Skeletal muscle cell (primary cell): ENCODE measurements around the gene NSG1.

Experiments used
- DNase-seq: peaks from one replicate; pipeline ENCODE4 v3.0.0-alpha.2; 2010; ENCODE audit warnings: low read depth
- H3K4me3 ChIP-seq: 2 replicates; pipeline ENCODE4 v1.5.1; 2011; ENCODE audit warnings: low read depth, mild to moderate bottlenecking, control low read depth, low read length, moderate library complexity

The NSG1 gene

GRCh38 chr4:4426511-4427120, 39.7 kb downstream of the NSG1 start:
- H3K4me3 ChIP-seq: no peak overlapping the region
- no peak for DNase-seq

DNA sequence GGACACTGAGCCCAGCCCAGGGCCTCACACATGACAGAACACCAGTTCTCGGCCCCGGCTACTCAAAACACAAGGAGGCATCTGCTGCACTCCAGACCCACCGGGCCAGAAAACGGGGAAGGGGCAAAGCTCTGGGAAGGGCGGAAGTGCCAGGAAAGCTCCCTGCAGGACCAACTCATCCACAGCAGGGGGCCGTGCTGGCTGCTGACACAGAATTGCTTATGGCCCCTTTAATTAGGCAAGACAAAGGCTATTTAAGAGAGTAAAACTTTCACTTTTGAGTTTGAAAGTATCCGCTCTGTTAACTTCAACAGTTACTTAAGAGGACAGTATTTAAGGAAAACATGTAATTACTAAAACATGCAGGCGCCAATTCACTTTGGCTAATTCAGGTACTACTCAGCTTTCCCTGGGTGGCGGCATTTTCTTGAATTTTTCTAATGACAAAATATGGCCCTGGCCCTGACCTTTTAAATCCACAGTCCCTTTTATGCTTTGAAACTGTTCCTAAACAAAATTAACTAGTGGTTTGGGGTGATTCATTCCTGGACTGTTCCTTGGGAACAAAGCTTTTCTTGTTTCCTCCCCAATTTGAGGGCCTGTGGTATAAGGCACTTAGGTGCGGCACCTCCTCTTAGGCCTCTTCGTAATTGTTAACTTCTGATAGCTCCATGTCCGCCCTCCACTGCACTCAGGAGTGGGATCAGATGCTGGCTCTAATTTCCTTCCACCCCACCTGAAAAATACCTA, 40.4 kb downstream of the NSG1 start:
- no peak for DNase-seq
- no peak overlapping the region for H3K4me3 ChIP-seq

DNA sequence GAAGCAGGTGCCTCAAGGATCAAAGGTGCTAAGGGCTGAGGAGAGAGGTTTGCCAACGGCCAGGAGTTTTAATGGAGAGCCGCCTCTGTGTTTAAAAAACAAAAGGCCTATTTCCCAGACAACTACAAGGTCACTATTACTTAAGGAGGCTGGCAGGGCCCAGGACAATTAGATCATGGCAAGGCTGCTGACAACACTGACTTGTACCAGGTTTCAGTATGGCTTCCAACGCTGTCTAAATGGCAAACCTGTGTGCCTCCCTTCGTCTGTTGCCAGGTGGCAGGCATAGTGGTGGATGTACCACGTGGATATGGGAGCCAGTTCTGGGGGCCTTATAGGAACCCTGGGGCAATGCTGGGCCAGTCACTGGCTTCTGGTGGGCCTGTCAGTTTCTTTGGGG, 41.0 kb downstream of the NSG1 start:
- DNase-seq: no peak
- no peak overlapping the region for H3K4me3 ChIP-seq

DNA sequence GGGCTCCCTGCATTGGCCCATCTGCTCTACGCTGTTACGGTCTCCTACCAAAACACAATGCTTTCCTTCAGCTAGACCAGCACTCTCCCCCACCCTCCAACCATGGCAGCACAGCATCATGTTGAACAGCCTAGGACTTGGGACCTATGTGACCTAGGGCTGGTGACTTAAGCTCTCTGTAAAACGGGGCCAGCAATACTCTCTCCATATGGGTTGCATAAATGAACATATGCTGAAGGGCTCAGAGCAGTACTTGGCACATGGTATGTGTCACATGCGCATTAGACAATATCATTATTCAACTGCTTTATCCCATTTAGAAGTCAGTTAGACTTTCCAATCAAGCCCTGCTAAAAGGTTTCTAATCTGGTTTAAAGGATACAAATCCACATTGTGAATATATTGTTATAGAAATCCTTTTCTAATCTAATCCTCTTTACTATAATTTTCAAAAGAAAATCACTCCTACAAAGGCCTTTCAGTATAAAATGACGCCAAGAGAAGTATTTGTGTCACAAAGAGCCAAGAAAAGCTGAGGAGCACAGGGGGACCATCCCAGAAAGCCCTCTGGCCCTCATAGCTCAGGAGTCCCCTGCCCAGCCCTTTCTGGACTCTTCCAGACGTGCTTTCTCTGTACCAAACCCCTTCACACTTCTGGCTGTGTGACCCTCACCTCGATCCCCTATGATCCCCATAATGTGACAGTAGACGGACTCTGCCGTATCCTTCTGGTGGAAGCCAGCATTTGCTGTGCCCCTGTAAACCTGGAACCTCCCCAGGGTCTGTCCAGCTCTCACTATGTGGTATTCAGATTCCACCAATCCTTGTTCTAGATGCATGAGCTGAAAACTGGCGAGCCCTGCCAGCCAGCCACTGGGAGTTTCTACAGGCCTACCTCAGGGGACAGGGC, 42.3 kb downstream of the NSG1 start:
- no peak for DNase-seq
- no peak overlapping the region for H3K4me3 ChIP-seq

GRCh38 chr4:4430492-4431195, 43.7 kb downstream of the NSG1 start:
- H3K4me3 ChIP-seq: no peak overlapping the region
- DNase-seq: peak; percentile 66

DNA sequence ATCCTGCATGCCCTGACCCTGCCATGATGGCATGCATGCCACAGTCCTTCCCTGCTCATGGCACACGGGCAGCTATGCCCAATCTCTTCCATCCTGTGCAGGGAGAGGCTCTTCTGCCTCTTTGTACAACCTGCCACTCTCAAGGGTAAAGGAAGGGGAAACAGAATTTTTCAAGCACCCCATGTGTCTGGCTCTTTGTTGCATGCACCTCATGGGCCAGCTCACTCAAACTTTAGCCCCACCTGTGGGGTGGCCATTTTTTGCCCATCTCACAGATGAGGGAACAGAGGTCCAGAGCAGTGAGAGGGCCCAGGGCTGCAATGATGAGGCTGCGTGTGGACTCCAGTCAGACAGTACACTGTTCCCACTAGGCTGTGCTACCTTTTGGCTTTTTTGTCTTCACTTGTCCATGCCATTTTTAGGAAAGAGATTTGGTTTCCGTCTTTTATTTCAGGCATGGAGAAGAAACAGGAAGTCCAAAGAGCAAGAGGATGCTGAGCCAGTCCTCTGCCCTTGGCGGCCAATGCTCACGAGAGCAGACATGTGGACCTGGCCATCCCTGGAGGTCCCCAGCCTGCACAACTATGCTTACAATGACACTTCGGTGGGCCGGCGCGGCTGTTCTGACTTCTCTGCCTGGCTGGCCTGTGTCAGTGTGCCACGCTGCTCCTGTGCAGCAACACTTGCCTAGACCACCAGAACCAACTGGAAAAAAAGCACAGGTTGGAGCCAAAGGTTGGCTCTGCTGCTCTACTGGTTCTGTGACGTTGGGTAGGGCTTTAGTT, 45.6 kb downstream of the NSG1 start:
- no peak overlapping the region for H3K4me3 ChIP-seq
- DNase-seq: no peak

- no peak for DNase-seq
- no peak overlapping the region for H3K4me3 ChIP-seq
These were observed 47.0 kb downstream of the NSG1 start for GRCh38 chr4:4433941-4434340.

DNA sequence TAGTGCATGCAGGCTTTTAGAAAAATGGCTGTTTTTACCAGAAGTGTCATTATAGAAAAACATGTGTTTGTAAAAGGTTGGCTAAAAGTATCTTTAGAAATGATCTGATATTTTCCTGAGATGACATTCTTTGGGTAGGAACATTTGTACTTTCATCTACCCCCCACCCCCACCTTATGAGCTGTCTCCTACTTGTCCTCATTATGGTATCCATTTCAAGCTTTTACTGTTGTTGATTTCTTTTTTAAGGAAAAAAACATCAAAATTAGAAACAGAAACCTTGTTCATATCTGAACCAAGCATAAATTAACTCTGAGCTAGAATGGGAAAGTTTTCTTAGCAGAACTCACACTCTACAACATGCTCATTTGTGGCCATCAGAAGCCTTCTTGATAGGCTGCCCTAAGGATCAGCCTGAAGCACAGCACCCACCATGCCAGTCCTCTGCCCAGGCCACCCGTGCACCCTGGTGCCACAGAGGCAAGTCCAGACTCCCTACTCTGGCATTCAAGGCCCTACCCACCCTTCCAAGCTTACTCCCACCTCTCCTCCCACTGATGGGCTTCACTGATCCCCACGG, 49.4 kb downstream of the NSG1 start:
- DNase-seq: no peak
- H3K4me3 ChIP-seq: no peak overlapping the region

DNA sequence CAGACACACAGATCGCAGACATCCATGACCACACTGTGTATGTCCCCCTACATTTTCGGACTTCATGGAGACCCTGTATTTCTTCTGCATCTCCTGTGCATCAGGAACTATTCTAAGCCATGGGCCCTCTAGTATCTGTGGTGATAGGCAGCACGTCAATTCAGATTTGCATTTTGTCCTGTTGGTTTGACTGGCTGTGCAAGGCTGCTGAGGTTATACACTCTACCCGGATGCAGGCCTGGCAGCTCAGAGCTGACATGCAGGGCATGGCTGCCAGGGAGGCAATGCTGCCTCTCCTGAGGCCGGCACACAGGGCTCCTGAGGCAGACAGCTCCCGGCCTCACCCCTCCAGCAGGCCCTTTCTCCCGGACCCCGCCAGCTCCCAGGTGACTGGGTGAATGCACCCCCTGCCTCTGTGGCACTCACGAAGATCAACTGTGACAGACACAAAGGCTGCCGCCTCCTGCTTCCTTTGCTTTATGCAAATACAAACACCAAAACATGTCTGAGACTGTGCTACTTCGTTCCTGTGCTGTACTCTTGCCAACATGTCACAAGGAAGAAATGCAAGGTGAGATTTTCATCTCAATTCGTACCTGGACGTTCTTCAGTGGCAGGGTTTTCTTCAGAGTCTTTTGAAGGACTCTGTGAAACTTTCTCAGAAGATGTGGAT, 51.0 kb downstream of the NSG1 start:
- H3K4me3 ChIP-seq: no peak overlapping the region
- DNase-seq: no peak

DNA sequence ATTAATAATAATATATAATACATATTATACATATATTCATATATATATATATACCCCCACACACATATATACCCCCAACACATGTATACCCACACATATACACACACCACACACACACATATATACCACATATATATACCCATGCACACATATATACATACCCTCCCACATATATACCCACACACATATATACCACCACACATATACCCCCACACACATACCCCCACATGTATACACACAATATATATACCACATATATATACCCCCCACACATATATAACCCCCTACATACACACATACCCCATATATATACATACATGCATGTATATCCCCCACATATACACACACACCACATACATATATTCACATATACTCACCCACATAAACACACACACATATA, 52.0 kb downstream of the NSG1 start:
- DNase-seq: no peak

DNA sequence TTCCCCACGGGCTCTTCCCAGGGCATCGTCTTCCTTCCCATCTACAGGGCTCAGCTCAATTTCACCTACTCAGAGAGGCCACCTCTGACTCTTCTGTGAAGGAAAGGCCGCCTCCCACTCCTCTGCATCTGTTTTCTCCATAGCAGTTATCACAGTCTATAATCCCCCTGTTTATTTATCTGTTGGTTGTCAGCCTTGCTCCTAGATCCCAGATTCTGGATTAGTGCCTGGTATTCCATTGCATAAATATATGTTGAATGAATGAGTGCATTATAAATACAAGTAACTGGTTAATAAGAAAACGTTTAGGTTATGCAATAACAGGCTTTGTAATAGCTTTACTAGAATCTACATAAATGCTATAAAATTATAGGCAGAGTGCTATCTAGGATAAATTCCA, 52.9 kb downstream of the NSG1 start:
- H3K4me3 ChIP-seq: no peak overlapping the region
- DNase-seq: no peak

More for the DNA sequence above, 52.0 kb downstream of the NSG1 start:
- no peak overlapping the region for H3K4me3 ChIP-seq

GRCh38 chr4:4440333-4441061, 53.6 kb downstream of the NSG1 start:
- no peak overlapping the region for H3K4me3 ChIP-seq

DNA sequence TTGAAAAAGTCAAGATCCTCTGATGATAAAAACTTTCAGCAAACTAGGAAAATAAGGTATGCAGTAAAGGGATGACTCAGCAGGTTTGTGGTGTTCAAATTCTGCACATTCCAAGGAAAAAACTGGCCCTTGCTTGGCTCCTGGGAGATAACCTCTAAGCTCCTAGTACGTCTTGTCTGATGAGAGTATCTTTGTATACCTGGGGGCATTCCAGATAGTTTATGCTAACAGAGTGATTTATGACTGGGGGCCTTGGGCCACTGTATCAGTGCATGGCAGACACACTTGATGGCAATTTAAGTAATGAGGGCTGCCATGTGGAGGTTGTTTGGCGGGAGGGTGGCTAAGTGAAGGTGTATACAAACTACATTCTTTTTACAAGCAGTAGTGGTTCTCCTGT, 56.9 kb downstream of the NSG1 start:
- no peak for DNase-seq
- no peak overlapping the region for H3K4me3 ChIP-seq

More at GRCh38 chr4:4440333-4441061, 53.6 kb downstream of the NSG1 start:
- no peak for DNase-seq

GRCh38 chr4:4446434-4446833, 59.5 kb downstream of the NSG1 start:
- no peak for DNase-seq
- H3K4me3 ChIP-seq: no peak overlapping the region

- no peak for DNase-seq
- H3K4me3 ChIP-seq: no peak overlapping the region
These were observed 68.4 kb downstream of the NSG1 start for GRCh38 chr4:4455210-4455865.

- DNase-seq: no peak
- no peak overlapping the region for H3K4me3 ChIP-seq
These were observed 69.4 kb downstream of the NSG1 start for GRCh38 chr4:4456351-4456750.
